ENCODE data around the gene KCNG2. TPM values are rescaled to one million over a fixed set of nuclear protein-coding genes. Genes with fewer than 3 reads are reported as not detected.

Gene KCNG2
- total RNA-seq, 2 experiments from 2014 or later, result not detected

DNA sequence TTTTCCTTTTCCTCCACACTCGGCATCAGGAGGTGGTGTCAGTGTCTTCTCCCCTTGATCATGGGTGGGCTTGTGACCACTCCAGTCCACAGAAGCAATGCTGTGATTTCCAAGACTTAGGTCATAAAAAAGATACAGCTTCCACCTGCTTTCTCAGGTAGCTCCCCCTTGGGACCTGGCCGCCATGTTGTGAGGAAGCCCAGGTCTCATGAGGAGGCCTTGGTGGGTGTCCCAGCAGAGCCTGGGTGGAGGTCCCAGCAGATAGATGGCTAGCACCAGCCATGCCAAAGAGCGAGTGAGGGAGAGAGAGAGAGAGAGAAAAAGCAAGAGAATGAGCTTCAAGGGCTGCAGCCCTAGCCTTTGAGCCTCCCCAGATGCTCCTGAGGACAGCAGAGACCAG lies 137.8 kb downstream of the KCNG2 start:
- ChIA-PET CTCF (interaction anchor here (0.9 to 1.2 kb wide), 2 partner anchors 9 to 30 kb away, joined by 3 to 4 read pairs; no protein-coding TSS in a partner anchor), POLR2A (no interaction called here)
- Mint-ChIP-seq H3K9me3 (peaks cover 34% of the 10 kb centered on the region), H3K4me1 (no peaks in the 10 kb centered on the region), H3K27me3 (no peaks in the 10 kb centered on the region), H3K4me3 (no peak overlapping the region), H3K27ac (no peak overlapping the region), H3K36me3 (ENCODE audit: low read depth) (peaks cover 81% of the 10 kb centered on the region)
- DNase-seq, result no peak

DNA sequence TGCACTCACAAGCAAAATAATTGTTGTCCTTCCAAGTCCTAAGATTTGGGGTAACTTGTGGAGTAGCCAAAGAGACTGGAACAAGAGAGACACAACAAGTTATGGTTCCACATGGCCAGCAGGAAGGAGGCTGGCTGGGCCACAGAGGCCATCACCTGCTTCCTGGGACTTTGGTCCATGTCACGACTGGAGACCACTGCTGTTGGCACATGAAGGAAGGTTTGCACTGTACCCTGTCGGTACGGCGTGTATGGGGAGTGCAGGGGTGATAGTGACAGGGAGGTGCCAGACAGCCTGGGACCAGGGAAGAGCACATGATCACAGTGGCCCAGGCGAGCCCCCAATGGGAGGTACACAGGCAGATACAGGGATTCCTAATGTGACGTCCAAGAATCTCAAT lies 138.2 kb downstream of the KCNG2 start:
- POLR2A ChIA-PET, result no interaction called here
- H3K9me3 Mint-ChIP-seq, result peaks cover 34% of the 10 kb centered on the region
- H3K4me1 Mint-ChIP-seq, result no peaks in the 10 kb centered on the region
- no peak overlapping the region for H3K4me3 Mint-ChIP-seq
- CTCF ChIA-PET, result interaction anchor here (0.9 to 1.2 kb wide), 2 partner anchors 8 to 31 kb away, joined by 3 to 4 read pairs; no protein-coding TSS in a partner anchor
- H3K27me3 Mint-ChIP-seq, result no peaks in the 10 kb centered on the region
- peaks cover 82% of the 10 kb centered on the region for H3K36me3 Mint-ChIP-seq (ENCODE audit: low read depth)
- DNase-seq, result no peak
- no peak overlapping the region for H3K27ac Mint-ChIP-seq

DNA sequence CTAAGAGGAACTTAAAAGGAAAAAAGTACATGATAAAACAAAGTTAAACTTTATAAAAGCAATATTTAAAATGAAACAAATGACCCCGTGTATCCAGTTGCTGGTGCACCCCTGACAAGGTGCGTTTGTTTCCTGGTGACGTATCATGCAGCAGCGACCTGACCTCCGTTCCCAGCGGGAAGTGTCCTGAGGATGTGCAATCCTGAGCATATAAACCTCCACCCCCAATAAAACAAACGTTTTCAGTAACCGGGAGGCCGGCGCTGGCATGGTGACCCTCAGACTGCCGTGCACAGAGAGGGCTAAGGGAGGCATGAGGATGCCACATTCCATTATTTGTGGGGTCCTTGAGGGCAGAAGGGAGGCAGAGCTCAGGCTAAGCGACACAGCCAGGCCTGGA lies 138.9 kb downstream of the KCNG2 start:
- peaks cover 28% of the 10 kb centered on the region for H3K9me3 Mint-ChIP-seq
- no peaks in the 10 kb centered on the region for H3K27me3 Mint-ChIP-seq
- ChIA-PET POLR2A (no interaction called here), CTCF (interaction anchor here (0.5 to 1.3 kb wide), 2 partner anchors 10 to 49 kb away, joined by 3 to 4 read pairs; no protein-coding TSS in a partner anchor)
- no peak overlapping the region for H3K27ac Mint-ChIP-seq
- peaks cover 77% of the 10 kb centered on the region for H3K36me3 Mint-ChIP-seq (ENCODE audit: low read depth)
- no peak overlapping the region for H3K4me3 Mint-ChIP-seq
- no peaks in the 10 kb centered on the region for H3K4me1 Mint-ChIP-seq
- DNase-seq, result no peak

DNA sequence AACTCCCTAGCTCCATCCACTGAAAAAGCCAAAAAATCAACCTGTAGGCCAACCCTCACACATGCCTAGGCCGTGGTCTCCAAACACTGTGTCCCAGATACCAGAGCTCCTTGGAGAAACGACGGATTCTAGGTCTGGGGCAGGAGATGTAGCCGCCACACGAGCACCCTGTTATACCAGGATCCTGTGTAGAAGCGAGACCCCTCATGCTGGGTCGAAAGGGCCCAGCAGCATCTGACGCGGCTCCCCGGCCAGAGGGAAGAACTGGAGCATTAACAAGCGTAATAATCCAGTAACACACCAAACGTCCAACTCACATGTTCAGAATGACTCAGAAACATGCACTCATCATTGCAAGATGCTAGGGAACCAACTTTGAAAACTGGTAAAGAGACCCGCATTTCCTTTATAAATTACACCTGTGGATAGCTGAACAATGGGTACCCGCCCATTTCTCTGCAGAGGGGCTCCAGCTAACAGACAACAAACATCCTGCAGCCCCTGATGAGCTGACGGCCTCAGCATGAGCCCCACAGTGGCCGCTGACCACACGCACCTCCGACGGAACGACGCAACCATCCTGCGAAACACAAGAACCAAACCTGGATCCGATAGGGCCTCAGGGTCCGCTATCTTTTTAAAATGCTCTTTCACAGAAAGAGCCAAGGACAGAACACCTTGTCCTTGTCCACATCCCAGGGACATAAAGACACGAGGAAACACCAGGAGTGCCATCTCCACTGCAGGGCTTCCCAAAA lies 139.5 kb downstream of the KCNG2 start:
- Mint-ChIP-seq H3K9me3 (peaks cover 25% of the 10 kb centered on the region), H3K27me3 (no peaks in the 10 kb centered on the region), H3K27ac (no peak overlapping the region), H3K4me1 (no peaks in the 10 kb centered on the region), H3K4me3 (no peak overlapping the region), H3K36me3 (ENCODE audit: low read depth) (peaks cover 79% of the 10 kb centered on the region)
- CTCF ChIA-PET, result interaction anchor here (1.3 kb wide), 1 partner anchor 10 kb away, joined by 4 read pairs; no protein-coding TSS in a partner anchor
- POLR2A ChIA-PET, result no interaction called here
- no peak for DNase-seq

DNA sequence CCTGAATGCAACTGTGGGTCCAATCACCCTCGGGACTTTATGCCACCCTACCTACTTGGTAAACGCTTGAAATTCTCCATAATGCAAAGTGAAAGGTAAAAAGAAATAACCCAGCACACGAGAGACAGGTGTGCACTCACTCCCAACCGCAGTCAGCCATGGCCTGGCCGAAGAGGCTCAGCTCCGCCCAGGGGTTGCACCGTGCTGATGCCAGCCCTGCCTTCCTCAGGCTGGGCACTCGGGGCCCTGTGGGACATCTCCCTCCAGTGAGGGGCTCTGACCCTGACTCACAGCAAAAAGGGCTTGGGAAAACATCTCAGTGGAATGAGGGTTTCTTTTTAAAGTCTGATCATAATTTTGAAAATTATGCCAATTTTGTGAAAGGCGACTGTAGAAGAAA lies 140.5 kb downstream of the KCNG2 start:
- ChIA-PET POLR2A (no interaction called here), CTCF (no interaction called here)
- peaks cover 73% of the 10 kb centered on the region for H3K36me3 Mint-ChIP-seq (ENCODE audit: low read depth)
- no peak for DNase-seq
- peaks cover 20% of the 10 kb centered on the region for H3K9me3 Mint-ChIP-seq
- no peak overlapping the region for H3K27ac Mint-ChIP-seq
- H3K4me3 Mint-ChIP-seq, result no peak overlapping the region
- H3K4me1 Mint-ChIP-seq, result peaks cover 4% of the 10 kb centered on the region
- no peaks in the 10 kb centered on the region for H3K27me3 Mint-ChIP-seq

DNA sequence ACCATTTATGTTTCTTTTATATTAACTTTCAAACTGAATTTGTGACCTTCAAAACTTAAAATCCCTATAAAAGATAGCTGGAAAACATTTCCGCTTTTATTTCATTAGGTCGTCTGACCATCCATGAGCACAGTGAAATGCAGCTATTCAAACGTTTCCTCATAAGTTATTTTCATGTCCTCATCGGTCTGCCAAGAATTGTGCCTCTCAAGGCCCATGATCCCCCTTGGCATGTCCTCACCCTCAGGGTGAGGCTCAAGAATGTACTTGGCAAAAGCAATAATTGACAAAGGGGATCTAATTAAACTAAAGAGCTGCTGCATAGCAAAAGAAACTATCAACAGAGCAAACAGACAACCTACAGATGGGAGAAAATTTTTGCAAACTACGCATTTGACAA lies 141.4 kb downstream of the KCNG2 start:
- H3K4me1 Mint-ChIP-seq, result peaks cover 7% of the 10 kb centered on the region
- no peak overlapping the region for H3K4me3 Mint-ChIP-seq

DNA sequence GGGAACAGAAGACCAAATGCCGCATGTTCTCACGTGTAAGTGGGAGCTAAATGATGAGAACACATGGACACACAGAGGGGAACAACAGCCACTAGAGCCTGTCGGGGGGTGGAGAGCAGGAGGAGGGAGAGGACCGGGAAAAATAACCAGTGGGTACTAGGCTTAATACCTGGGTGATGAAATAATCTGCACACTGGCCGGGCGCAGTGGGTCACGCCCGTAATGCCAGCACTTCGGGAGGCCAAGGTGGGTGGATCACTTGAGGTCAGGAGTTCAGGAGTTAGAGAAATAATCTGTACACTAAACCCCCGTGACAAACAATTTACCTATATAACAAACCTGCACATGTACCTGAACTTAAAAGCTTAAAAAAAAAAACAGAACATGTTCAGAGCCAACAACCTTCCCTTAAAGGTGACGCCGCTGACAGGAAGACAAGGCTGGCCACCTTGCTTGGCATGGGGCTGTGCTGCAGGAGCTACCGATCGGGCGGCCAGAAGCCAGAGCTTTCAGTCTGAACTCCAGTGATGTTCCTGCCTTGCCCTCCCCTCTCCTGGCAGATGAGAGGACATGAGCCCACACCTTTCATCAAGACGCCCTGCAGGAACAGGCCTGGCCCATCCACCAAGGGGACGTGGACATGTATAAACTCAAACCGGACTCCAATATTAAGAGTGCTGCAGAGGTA lies 142.5 kb downstream of the KCNG2 start:
- peaks cover 14% of the 10 kb centered on the region for H3K9me3 Mint-ChIP-seq
- peaks cover 17% of the 10 kb centered on the region for H3K4me1 Mint-ChIP-seq
- H3K27ac Mint-ChIP-seq, result no peak overlapping the region
- no peak for DNase-seq
- POLR2A ChIA-PET, result no interaction called here
- no peaks in the 10 kb centered on the region for H3K27me3 Mint-ChIP-seq
- CTCF ChIA-PET, result interaction anchor here (0.6 to 1.8 kb wide), 3 partner anchors 11 to 174 kb away, joined by 3 to 6 read pairs (median 5); no protein-coding TSS in a partner anchor
- peaks cover 53% of the 10 kb centered on the region for H3K36me3 Mint-ChIP-seq (ENCODE audit: low read depth)
- H3K4me3 Mint-ChIP-seq, result no peak overlapping the region

More for the DNA sequence above, 141.4 kb downstream of the KCNG2 start:
- Mint-ChIP-seq H3K9me3 (peaks cover 14% of the 10 kb centered on the region), H3K27me3 (no peaks in the 10 kb centered on the region), H3K27ac (no peak overlapping the region), H3K36me3 (ENCODE audit: low read depth) (peaks cover 64% of the 10 kb centered on the region)
- ChIA-PET POLR2A (no interaction called here), CTCF (interaction anchor here (1.6 kb wide), 1 partner anchor 10 kb away, joined by 6 read pairs; no protein-coding TSS in a partner anchor)
- DNase-seq, result no peak

DNA sequence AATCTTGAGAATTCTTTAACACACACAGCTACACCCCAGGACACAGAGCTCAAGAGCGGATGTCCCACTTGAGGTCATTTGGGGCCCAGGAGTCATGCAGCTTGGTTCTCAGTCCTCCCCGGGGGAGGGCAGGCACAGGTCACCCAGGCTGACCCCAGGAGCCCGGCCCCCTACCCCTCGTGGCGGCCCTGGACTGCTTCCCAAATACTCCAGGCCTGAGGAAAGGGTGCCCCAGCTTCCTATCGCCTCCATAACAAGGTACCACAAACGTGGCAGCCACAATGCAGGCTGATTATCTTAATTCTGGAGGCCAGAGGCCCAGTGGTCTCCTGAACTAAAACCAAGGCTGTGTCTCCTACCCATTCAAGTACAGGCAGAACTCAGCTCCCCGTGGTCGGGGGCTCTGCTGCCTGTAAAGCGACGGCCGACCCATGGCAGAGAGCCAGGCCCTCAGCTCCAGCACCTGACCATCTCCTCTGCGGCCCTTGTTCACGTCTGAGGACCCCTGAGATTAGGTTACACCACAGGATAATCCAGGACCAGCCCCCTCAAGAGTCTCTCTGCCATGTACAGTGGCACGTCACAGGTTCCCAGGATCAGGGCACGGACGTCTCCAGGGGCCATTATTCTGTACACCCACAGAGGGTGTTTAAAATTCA lies 143.2 kb downstream of the KCNG2 start:
- Mint-ChIP-seq H3K27ac (no peak overlapping the region), H3K36me3 (ENCODE audit: low read depth) (peaks cover 46% of the 10 kb centered on the region), H3K4me3 (no peak overlapping the region), H3K4me1 (peaks cover 22% of the 10 kb centered on the region), H3K9me3 (peaks cover 12% of the 10 kb centered on the region), H3K27me3 (no peaks in the 10 kb centered on the region)
- ChIA-PET POLR2A (no interaction called here), CTCF (interaction anchor here (1.6 to 1.8 kb wide), 2 partner anchors 11 to 21 kb away, joined by 5 to 6 read pairs; no protein-coding TSS in a partner anchor)
- DNase-seq, result no peak

DNA sequence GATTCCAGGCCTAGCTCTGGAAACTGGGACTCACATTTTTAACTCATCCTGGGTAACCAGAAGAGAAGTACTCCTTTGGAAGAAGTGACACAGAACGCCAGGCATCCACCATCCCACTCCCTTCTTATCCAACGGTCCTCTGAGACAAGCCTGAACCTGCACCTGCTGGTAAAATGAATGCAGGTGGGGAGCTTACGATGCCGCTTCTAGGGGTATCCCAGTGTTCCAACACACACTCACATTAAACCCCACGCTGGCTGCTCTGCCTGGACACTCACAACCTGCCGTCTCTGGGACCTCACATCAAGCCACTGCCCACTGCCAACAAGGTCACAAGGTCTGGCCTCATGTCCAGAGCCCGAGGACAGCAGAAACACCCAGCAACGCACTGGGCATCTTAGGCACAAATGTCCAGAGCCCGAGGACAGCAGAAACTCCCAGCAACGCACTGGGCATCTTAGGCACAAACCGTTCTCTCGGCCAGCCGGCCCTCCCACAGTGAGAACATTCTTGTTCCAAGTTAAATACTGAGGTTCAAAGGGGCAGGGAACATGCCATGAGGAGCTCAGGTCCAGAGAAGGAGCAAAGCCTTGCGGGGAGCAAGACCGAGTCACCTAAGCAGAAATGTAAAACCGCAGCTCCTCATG lies 143.9 kb downstream of the KCNG2 start:
- H3K4me1 Mint-ChIP-seq, result peaks cover 26% of the 10 kb centered on the region
- ChIA-PET CTCF (interaction anchor here (1.5 kb wide), 1 partner anchor 34 kb away, joined by 4 read pairs; no protein-coding TSS in a partner anchor), POLR2A (no interaction called here)
- H3K36me3 Mint-ChIP-seq (ENCODE audit: low read depth), result peaks cover 40% of the 10 kb centered on the region
- DNase-seq, result no peak
- H3K27ac Mint-ChIP-seq, result no peak overlapping the region
- H3K4me3 Mint-ChIP-seq, result no peak overlapping the region
- no peaks in the 10 kb centered on the region for H3K27me3 Mint-ChIP-seq
- peaks cover 7% of the 10 kb centered on the region for H3K9me3 Mint-ChIP-seq

DNA sequence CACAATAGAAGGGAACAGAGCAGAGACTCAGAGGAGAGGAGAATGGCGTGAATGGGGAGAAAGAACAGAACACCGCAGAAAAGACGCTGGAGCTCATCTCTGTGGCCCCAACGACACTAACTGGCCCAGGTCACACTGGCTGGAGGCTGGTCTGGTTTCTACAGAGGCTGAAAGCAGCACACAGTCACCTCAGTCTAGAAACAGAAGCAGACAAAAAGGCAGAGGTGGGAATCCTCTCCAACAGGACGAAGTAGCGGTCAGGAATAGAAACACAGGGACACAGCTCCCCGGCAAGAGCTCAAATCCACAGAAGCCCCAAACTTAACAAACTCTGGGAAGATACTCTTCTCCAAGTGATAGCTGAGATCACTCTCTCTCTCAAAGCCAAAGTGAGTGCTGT lies 144.5 kb downstream of the KCNG2 start:
- no peak overlapping the region for H3K4me3 Mint-ChIP-seq
- H3K36me3 Mint-ChIP-seq (ENCODE audit: low read depth), result peaks cover 34% of the 10 kb centered on the region
- peaks cover 5% of the 10 kb centered on the region for H3K9me3 Mint-ChIP-seq
- ChIA-PET CTCF (interaction anchor here (1.2 to 1.5 kb wide), 2 partner anchors 13 to 35 kb away, joined by 4 read pairs; no protein-coding TSS in a partner anchor), POLR2A (no interaction called here)
- DNase-seq, result no peak
- H3K4me1 Mint-ChIP-seq, result peaks cover 26% of the 10 kb centered on the region
- no peaks in the 10 kb centered on the region for H3K27me3 Mint-ChIP-seq
- peak overlapping the region; percentile 62 for H3K27ac Mint-ChIP-seq

DNA sequence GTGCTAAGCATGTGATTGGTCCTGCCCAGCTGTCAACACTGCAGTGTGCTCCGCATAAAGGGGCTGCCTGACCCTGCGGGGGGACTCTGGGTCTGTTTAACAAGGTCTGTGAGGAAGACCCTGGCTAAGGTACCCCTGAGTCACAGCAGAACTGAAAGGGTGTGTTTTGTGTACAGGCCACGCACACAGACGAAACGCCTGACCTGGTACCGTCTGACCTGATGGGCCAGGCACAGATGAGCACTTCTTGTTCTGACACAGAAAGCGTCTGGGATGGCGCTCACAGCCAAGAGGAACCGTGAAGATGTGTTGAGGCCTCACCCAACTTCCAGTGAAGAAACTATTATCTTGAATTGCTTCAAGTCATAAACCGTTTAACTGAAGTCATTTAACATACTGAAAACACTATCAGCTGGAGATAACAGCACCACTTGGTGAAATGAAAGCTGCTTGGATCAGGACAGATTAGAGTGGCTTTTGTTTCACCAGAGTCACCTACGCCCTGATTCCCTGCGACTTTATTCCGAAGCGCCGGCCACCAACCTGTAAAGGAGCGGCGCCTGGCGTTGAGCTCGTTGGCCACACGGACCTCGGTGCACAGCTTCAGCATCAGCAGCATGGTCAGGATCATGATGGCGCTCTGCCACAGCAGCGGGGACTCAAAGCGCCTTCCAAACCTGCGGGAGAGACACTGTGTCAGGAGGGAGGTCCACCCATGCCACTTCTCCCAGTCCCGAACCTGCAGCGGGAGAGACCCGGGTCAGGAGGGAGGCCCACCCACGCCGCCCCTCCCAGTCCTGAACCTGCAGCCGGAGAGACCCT lies 145.3 kb downstream of the KCNG2 start:
- POLR2A ChIA-PET, result no interaction called here
- no peak overlapping the region for H3K27ac Mint-ChIP-seq
- H3K4me3 Mint-ChIP-seq, result no peak overlapping the region
- H3K27me3 Mint-ChIP-seq, result no peaks in the 10 kb centered on the region
- H3K9me3 Mint-ChIP-seq, result no peaks in the 10 kb centered on the region
- peaks cover 26% of the 10 kb centered on the region for H3K4me1 Mint-ChIP-seq
- no peak for DNase-seq
- peaks cover 28% of the 10 kb centered on the region for H3K36me3 Mint-ChIP-seq (ENCODE audit: low read depth)
- CTCF ChIA-PET, result interaction anchor here (0.5 to 1.5 kb wide), 3 partner anchors 14 to 43 kb away, joined by 3 to 4 read pairs (median 4); no protein-coding TSS in a partner anchor
